ENCODE data around the gene EIF3A.

GRCh38 chr10:119006451-119007210, 74.0 kb downstream of the EIF3A start:
- TF ChIP-seq ZNF24 (IDR thresholded peaks at IDR 0.05) (no peak), TAF1 (IDR thresholded peaks at IDR 0.05; ENCODE audit: control insufficient read depth, extremely low read depth, insufficient read depth, low read length, severe bottlenecking) (no peak), NFIC (IDR thresholded peaks at IDR 0.05) (peak; percentile 30; the same call in 1 of the 2 replicates), TRIM28 (IDR thresholded peaks at IDR 0.05) (no peak), EP300 (IDR thresholded peaks at IDR 0.05; ENCODE audit: low read length) (peak; percentile 17; the same call in 1 of the 2 replicates), ZNF12 (CRISPR knock-in tag; IDR thresholded peaks at IDR 0.05) (no peak), FOXJ3 (CRISPR knock-in tag; IDR thresholded peaks at IDR 0.05) (no peak)

All from K562 (cell line).